CD4-positive, alpha-beta T cell treated with Interleukin-15 for 1 hour (primary cell): ENCODE results near the gene P2RY14.

Experiments
- DNase-seq: peaks from one replicate; pipeline ENCODE4 v3.0.0-alpha.2; 2020

The P2RY14 gene

DNA sequence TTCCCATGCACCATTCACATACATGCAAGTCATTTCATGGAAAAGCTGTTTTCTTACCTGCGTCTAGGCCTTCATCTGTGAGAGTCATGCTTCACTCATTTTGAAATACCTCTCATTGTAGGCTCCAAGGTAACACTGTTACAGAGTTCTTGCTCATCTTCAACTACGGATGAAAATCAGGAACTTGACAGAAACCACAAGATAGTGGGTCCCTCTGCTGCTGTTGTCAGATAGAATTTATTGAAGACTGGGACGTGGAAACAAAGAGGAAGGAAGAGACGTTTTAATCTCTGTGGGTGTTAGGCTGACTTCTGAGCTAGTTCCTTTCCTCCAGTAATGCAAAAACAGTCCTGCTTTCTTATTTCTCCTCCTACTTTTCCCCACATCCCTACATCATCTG, at the start of gene P2RY14:
Gene P2RY14 (minus strand): TSS at position 313 of the 400 bp plus-strand sequence. CDS start 64,226 bp downstream, outside the sequence.
- peak; percentile 24 for DNase-seq

DNA sequence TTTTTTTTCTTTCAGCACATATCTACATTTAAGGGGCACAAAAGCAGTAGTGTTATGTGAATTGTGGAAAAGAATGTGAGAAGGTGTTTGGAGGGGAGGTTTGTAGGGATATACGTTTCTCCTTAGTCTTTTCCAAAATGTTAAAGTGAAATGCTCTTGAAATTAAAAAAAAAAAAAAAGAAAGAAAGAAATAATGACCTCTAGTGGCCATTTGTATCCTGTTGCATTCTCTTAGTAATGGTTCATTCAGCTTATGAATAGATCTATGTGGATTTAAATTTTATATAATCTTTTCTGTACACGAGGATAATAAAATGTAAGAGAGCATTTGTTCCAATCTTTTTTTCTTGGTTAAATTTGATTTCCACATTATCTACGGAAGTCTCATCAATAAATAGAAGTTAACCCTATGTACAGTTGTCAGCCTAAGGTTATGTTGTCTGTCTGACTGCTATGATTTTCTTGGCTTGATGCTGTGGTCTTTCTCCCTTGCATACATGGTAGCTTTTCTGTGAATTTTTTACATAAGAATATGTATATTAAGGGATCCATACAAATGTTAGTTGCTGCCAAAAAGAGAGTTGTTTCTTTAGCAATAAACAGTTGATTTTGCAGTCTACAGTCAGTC, 49.3 kb upstream of the P2RY14 start:
- no peak for DNase-seq

DNA sequence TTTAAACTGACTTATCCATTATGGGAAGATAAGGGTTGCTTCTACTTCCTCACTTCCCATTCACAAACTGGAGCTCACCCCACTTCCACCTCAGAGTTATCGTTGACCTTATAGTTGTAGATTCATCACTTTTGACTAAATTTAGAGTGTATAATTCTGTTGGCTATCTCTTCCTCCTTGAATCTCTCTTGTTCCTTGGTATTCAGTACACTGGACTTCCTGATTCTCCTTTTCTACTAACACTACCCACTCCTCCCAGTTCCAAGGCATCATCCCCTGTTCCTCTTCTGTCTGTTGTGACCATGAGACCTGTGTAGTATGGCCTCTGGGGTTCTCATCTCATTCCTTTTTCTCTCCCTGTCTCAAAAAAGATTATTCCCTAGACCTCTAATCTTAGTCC, 44.2 kb upstream of the P2RY14 start:
- no peak for DNase-seq

DNA sequence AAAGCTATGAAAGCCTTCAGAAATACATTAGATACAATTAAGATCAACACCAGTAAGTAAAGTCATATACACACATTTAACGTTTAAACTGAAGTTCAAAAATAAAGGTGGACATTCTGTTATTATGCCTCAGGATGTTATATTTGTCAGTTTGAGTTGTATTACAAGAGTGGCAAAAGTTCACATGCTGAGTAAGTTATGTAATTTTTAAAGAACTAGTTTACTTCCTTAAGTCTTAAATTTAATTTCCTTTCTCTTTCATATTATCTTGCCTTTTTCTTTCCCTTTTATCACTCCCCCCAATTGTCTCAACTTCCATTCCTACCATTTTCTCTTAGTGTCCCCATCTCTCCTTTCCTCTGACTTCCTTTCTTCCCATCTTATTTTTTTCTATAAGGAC, 43.2 kb upstream of the P2RY14 start:
- DNase-seq: no peak

DNA sequence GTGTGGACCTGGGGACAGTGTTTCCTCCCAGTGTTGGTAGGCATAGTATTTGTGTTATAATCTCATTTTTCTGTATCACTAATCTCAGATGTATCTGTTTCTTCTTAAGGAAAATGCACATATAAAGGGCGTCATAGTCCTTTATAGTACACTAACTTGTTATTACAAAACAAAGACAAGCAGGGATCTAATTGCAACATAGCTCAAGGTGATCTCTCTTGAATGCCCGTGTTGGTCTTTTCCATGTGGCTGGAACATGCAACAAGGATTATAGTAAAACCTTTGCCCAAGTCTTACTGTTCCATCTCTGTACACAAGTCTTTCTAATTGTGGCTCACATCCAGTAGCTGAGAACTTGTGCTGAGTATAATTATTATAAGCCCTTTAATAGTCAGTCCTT, 41.8 kb upstream of the P2RY14 start:
- DNase-seq: no peak

DNA sequence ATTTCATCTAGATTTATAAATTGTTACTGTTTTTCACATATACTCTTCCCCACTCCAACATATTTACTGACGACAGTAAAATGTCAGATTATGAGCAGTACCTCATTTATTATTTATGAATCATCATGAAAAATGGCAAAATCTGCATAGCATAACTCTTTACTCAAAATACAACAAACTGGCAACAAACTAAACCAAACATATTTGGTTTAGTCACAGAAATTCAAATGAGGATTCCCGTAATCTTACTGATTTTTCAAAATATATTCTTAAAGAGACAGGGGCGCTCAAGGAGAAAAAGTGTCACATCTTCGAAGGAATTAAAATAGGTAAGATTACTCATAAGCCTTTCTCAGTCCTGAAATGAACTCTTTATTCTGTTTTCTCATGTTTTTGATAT, 41.3 kb upstream of the P2RY14 start:
- DNase-seq: no peak

- DNase-seq: no peak
Measured at GRCh38 chr3:151318991-151319390, 40.6 kb upstream of the P2RY14 start.

- no peak for DNase-seq
Measured at GRCh38 chr3:151318313-151318712, 40.0 kb upstream of the P2RY14 start.

- DNase-seq: no peak
Measured at GRCh38 chr3:151316267-151316991, 38.1 kb upstream of the P2RY14 start, which contains the start of gene GPR87. Gene GPR87 (minus strand): TSS chr3:151316820. CDS start chr3:151300100, 16,720 bp downstream.

DNA sequence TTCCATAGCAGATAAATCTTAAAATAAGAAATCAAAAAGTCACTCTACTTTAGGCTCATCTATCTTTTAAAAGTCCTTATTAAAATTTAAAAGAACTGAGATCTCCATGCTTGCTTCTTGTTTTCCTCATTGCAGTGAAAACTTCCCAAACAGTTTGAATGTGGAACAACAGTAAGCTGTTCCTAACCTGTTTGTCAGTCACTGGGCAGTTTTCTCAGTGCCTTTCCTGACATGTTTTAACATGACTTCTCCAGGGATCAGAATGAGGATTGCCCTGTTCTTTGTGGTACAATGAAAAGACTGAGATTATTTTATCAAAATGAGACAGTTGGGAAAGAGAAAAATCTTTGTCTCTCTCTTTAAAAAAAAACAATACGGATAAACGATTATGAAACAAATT, 37.5 kb upstream of the P2RY14 start:
- DNase-seq: no peak

DNA sequence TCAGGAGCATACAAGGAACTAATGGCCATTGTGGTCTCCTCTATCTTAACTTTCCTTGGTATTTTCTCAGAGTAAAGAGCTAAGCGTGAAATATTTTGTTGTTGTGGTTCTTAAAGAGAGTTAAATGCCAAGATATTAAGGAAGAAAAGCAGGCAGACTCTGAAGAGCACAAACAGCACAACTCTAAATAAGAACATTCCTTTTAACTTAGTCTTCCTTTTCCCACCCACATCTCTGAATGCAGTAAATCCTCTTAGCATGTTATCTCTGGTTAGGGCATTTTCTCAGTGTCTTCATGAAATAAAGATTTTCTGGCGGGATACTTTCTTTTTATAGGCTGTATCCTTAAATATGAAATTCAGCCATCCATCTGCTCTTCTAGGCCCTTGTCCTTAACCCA, 36.8 kb upstream of the P2RY14 start:
- no peak for DNase-seq

DNA sequence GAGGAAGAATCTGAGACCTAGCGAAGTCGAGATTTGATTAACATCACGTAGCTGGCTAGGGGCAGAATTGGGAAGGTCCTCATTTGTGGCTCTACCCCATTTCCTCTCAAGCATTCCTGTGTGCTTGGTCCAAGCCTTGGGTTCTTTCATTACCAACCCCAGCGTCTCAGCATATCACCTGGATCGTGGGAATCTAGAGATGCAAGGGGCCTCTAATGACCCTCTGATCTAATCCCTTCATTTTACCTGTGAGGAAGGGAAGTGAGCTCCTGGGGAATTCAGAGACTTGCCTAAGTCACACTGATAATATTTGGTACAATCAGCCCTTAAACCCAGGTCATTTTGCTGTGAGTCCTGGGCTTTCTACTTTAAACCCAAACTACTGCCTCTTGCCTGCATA, 36.3 kb upstream of the P2RY14 start:
- DNase-seq: no peak

- no peak for DNase-seq
Measured at GRCh38 chr3:151314137-151314536, 35.8 kb upstream of the P2RY14 start.

DNA sequence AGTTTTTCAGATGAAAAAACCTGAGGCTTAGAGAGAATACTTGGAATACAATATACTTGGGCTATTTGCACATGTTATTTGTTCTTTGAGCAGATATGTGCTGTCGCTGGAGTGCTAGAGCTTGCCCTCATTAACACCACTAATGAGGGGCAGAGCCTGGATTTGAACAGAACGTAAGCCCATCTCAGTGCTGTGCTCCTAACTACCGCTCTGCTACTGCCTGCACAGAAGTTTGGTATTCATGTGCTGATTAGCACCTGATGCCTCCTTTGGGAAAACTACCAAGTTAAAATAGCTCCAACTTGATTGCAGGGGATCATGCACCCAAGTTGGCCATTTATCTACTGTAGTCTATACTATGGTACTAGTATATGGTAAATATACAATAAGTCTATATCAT, 34.6 kb upstream of the P2RY14 start:
- no peak for DNase-seq

DNA sequence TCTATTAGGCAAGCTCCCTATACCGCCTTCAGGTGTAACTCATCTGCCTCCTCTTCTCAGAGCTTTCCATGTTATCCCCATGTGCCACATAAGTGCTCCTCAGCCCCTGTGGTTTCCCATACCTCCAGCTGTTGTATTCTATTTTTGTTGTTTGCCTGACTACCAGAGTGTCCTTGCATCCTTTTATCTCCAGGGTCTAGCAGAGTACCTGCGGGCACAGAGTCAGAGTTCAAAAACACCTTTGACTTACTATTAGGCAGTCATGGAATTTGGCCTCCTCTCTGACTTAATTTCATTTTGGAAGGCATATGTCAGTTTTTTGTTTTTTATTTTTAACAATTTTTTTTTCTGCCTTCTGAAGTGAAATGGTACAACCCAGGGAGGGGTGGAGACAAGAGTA, 31.2 kb upstream of the P2RY14 start:
- no peak for DNase-seq

DNA sequence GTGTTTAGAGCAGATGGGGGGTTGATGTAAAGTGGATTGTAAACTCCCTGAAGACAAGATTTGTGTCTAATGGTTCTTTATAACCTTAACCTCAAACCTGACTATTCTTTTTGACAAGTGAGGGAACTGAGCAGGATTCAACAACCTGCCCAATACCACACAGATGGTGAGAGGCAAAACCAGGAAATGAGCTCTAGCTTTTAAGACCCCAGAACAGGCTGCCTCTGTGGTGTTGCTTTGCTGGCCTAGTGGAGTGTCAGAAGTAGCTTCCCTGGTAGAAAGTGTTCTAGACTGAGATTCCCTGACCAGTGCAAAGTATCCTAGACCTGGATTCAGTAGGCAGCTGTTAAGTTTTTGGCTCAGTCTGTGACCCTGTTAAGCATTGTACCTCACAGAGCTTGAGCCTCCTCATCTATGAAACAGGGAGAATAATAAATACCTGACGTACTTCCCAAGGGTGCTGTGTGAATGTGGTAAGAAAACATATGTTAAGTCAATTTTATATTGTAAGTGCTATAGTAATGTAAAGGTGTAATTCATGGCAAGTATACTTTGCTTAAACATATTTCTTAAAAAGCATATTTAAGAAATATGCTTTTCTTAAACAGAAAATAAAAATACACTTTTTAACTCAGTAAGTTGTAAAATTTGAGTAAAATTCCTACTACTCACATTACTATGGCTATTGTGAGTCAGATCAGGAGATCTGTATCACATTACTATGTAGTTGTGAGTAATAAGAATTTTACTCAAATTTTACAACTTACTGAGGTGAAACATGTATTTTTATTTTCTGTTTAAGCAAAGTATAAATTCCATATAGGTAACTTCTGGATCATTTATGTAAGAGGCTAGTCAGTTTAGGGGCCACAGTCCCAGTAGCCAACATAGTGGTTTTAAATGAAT, 29.5 kb upstream of the P2RY14 start:
- DNase-seq: no peak

DNA sequence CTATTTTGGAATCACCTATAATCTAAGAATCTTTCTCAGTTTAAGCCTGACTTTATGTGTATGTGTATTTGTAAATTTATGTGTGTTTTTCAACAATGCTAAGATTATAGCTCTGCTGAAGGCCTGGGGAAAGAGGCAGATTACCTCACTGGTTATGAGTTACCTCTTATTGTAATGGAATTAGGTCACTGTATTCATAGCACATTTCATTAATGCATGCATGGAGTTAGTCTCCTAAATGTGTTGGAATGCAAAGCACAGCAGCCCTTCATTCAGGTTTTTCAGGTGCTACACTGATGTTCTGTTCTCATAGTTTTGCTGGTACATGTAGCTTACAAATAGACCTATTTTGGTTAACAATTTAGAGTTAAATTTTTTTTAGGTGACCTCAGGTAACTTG, 28.8 kb upstream of the P2RY14 start:
- DNase-seq: no peak

- no peak for DNase-seq
Measured at GRCh38 chr3:151306168-151306810, 27.9 kb upstream of the P2RY14 start.

DNA sequence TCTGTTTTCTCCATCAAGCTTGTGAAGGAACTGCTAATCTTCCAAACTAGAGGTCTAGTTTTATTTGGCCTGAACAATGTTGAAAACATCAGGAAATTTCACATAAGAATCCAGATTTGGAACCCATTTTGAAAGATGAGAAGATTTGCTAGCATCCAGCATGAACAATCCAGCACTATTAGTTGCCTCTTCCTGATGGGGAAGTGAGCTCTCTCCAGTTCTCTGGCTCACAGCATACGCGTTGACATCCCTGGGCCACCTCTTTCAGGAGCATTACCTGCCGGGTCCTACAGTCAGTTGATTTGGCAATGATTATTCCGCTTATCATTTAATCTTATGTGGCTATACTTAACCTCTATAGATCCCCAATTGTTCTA, 27.4 kb upstream of the P2RY14 start:
- DNase-seq: no peak

GRCh38 chr3:151305060-151305774, 26.9 kb upstream of the P2RY14 start:
- no peak for DNase-seq

- DNase-seq: no peak
Measured at GRCh38 chr3:151303751-151304150, 25.4 kb upstream of the P2RY14 start.

GRCh38 chr3:151301787-151302186, 23.4 kb upstream of the P2RY14 start:
- DNase-seq: no peak

DNA sequence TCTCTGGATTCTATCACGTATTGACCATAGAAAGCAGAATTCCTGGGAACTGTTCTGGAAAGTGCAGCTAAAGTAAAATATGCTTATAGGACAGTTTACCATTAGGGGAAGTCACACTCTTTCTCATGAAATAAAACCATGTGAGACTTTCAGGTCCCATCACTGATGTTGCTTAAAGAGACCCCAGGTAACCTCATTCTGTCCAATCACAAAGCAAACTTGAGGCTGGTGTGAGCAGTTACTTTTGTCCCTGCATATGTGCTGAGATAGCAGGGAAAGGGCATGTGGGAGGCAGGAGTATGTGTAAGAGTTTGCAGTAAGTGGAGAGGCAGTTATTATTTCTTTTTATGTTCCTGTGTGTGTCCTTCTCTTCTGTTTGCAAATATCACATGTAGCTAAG, 22.2 kb upstream of the P2RY14 start:
- no peak for DNase-seq
